ENCODE results near the gene VAMP1. TPM values are rescaled to one million over a fixed set of nuclear protein-coding genes. Genes with fewer than 3 reads are reported as not detected.

Gene VAMP1
- total and polyA plus RNA-seq, 2 donors (not counting 3 experiments of a cell fraction or from before 2014, with no cell fraction given): 7.0 to 9.0 TPM

- Histone ChIP-seq H3K27ac (ENCODE audit: insufficient read depth, low read depth, low read length) (peak overlapping the region; percentile 62), H3K9ac (replicated peaks; ENCODE audit: extremely low read depth, insufficient read depth, low read length) (peak overlapping the region; percentile 49), H3K27me3 (ENCODE audit: control insufficient read depth in 2 of 2, insufficient read depth in 2 of 2, low read length in 2 of 2) (no peaks in the 10 kb centered on the region), H3K79me2 (ENCODE audit: control insufficient read depth, insufficient read depth, low read length) (no peaks in the 10 kb centered on the region), H3K4me3 (replicated peaks in 1 of 3; ENCODE audit: insufficient read depth in 1 of 3, low read depth in 1 of 3, low read length in 3 of 3) (peak overlapping the region in 1 of 3 experiments; percentile 51), H3K4me1 (ENCODE audit: control insufficient read depth, extremely low read depth, insufficient read depth, low read length) (peaks cover 27% of the 10 kb centered on the region), H3K9me1 (replicated peaks; ENCODE audit: control insufficient read depth, extremely low read depth, insufficient read depth, low read length) (no peaks in the 10 kb centered on the region), H4K20me1 (replicated peaks; ENCODE audit: control insufficient read depth, extremely low read depth, insufficient read depth, low read length) (no peaks in the 10 kb centered on the region), H3K4me2 (ENCODE audit: insufficient read depth, low read length) (peak overlapping the region; percentile 62), H3K9me3 (replicated peaks; ENCODE audit: control insufficient read depth, insufficient read depth, low read length) (no peaks in the 10 kb centered on the region), H2AFZ (ENCODE audit: low read depth, low read length) (peak overlapping the region; percentile 79), H3K36me3 (ENCODE audit: control insufficient read depth in 2 of 2, extremely low read depth in 1 of 2, insufficient read depth in 2 of 2, low read length in 2 of 2) (peaks cover 0 to 7% of the 10 kb centered on the region in 2 experiments)
- BruUV-seq (replicated peaks): no TSS peak
- CTCF ChIA-PET: interaction anchor here (1.3 to 3.0 kb wide), 5 partner anchors 9 to 127 kb away, joined by 3 to 25 read pairs (median 5); no protein-coding TSS in a partner anchor
- POLR2A ChIA-PET: interaction anchor here (1.7 kb wide), 1 partner anchor 17 kb away, joined by 8 read pairs; the partner anchor contains the start of gene VAMP1
- dilution Hi-C loops (cut with MboI; ENCODE audit: extremely low pct_ligation_motif_present, low sequenced_read_pairs): no loop called here
- no peak for TF ChIP-seq POLR2A (IDR thresholded peaks at IDR 0.05; ENCODE audit: low read depth, low read length)
- TF ChIP-seq POLR2AphosphoS5 (IDR thresholded peaks at IDR 0.05; ENCODE audit: insufficient read depth, low read depth, low read length): peak; percentile 29
- FAIRE-seq: peak; percentile 91
- no peak for DNase-seq (ENCODE audit: low read depth, low spot score)
- intact Hi-C loops (cut with micrococcal nuclease): loop anchor here (1.0 kb wide), 2 partner anchors 69 to 130 kb away; partner anchors contain the start of gene LTBR
Measured at GRCh38 chr12:6452944-6453630, 17.4 kb downstream of the VAMP1 start.

GRCh38 chr12:6452245-6452943, 18.1 kb downstream of the VAMP1 start:
- Histone ChIP-seq H3K4me3 (replicated peaks in 1 of 3; ENCODE audit: insufficient read depth in 1 of 3, low read depth in 1 of 3, low read length in 3 of 3) (peak overlapping the region; percentile 6 to 51 (median 31)), H3K27ac (ENCODE audit: insufficient read depth, low read depth, low read length) (peak overlapping the region; percentile 62), H3K4me1 (ENCODE audit: control insufficient read depth, extremely low read depth, insufficient read depth, low read length) (peaks cover 27% of the 10 kb centered on the region), H3K9me3 (replicated peaks; ENCODE audit: control insufficient read depth, insufficient read depth, low read length) (no peaks in the 10 kb centered on the region), H3K9me1 (replicated peaks; ENCODE audit: control insufficient read depth, extremely low read depth, insufficient read depth, low read length) (no peaks in the 10 kb centered on the region), H3K27me3 (ENCODE audit: control insufficient read depth in 2 of 2, insufficient read depth in 2 of 2, low read length in 2 of 2) (no peaks in the 10 kb centered on the region), H2AFZ (ENCODE audit: low read depth, low read length) (peak overlapping the region; percentile 79), H4K20me1 (replicated peaks; ENCODE audit: control insufficient read depth, extremely low read depth, insufficient read depth, low read length) (no peaks in the 10 kb centered on the region), H3K79me2 (ENCODE audit: control insufficient read depth, insufficient read depth, low read length) (no peaks in the 10 kb centered on the region), H3K4me2 (ENCODE audit: insufficient read depth, low read length) (peak overlapping the region; percentile 62), H3K9ac (replicated peaks; ENCODE audit: extremely low read depth, insufficient read depth, low read length) (peak overlapping the region; percentile 49), H3K36me3 (ENCODE audit: control insufficient read depth in 2 of 2, extremely low read depth in 1 of 2, insufficient read depth in 2 of 2, low read length in 2 of 2) (peaks cover 0 to 3% of the 10 kb centered on the region in 2 experiments)
- TF ChIP-seq POLR2A (IDR thresholded peaks at IDR 0.05; ENCODE audit: low read depth, low read length) (peak; percentile 18), MYC (IDR thresholded peaks at IDR 0.05; ENCODE audit: low read depth, low read length) (no peak)
- dilution Hi-C loops (cut with MboI; ENCODE audit: extremely low pct_ligation_motif_present, low sequenced_read_pairs): no loop called here
- intact Hi-C loops (cut with micrococcal nuclease): loop anchor here (1.0 kb wide), 2 partner anchors 68 to 129 kb away; partner anchors contain the start of gene LTBR
- DNase-seq (ENCODE audit: low read depth, low spot score): peak; percentile 36
- no peak for FAIRE-seq
- ChIA-PET CTCF (interaction anchor here (1.3 to 3.0 kb wide), 6 partner anchors 8 to 126 kb away, joined by 3 to 25 read pairs (median 6); no protein-coding TSS in a partner anchor), POLR2A (interaction anchor here (1.7 kb wide), 1 partner anchor 18 kb away, joined by 8 read pairs; the partner anchor contains the start of gene VAMP1)
- BruUV-seq (replicated peaks): TSS peak; percentile 35

Data from endothelial cell of umbilical vein (primary cell).